ENCODE measurements around the gene ZNF628.
"Not testable (repeated sequence)": the region's sequence is repeated elsewhere in the genome, so short reads cannot be mapped to it uniquely, and the experiment has no call there.

Gene ZNF628

DNA sequence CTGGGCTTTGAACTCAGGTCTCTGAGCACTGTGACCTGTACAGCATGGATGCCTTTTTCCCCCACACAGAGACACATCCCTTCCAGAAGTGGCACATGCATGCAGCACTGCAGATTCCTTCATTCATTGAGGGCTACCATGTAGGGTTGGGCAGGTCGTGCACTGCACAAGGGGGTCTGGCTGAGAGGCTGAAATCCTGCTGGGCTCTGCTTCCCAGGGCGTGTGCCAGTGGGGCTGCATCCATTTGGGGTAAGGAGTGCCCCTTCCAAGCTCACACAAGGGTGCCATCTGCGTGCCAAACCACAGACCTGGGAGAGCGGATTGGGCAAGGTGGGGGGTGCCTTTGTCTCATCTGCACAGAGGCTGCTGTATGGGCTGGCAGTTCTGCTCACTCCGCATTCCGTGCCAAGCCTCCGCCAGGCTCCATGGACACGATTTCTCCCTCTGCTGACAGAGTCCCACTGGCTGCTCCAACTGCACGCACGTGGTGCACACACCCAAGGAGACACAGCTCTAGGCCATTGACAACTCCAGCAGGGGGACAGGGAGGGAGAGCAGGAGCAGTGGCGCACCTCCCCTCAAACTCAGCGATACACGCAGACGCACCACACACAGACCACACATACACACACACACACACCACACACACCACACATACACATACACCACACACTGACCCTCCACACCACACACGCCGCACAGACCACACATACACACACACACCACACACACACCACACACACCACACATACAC lies 28.8 kb upstream of the ZNF628 start:
- Histone ChIP-seq H3K4me1 (peaks cover 8% of the 10 kb centered on the region), H3K36me3 (ENCODE audit: control insufficient read depth, insufficient read depth, low read length) (no peaks in the 10 kb centered on the region), H3K9me3 (ENCODE audit: control insufficient read depth, low read length) (no peaks in the 10 kb centered on the region), H3K9ac (no peak overlapping the region), H2AFZ (no peak overlapping the region), H3K4me2 (ENCODE audit: low read length) (no peak overlapping the region), H3K79me2 (no peaks in the 10 kb centered on the region), H3K27ac (no peak overlapping the region), H3K27me3 (ENCODE audit: control insufficient read depth, insufficient read depth, low read length) (peaks cover 3% of the 10 kb centered on the region), H3K4me3 (ENCODE audit: low read depth, low read length) (no peak overlapping the region)
- TF ChIP-seq, protein P1, sequence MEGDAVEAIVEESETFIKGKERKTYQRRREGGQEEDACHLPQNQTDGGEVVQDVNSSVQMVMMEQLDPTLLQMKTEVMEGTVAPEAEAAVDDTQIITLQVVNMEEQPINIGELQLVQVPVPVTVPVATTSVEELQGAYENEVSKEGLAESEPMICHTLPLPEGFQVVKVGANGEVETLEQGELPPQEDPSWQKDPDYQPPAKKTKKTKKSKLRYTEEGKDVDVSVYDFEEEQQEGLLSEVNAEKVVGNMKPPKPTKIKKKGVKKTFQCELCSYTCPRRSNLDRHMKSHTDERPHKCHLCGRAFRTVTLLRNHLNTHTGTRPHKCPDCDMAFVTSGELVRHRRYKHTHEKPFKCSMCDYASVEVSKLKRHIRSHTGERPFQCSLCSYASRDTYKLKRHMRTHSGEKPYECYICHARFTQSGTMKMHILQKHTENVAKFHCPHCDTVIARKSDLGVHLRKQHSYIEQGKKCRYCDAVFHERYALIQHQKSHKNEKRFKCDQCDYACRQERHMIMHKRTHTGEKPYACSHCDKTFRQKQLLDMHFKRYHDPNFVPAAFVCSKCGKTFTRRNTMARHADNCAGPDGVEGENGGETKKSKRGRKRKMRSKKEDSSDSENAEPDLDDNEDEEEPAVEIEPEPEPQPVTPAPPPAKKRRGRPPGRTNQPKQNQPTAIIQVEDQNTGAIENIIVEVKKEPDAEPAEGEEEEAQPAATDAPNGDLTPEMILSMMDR (IDR thresholded peaks at IDR 0.05): no peak

DNA sequence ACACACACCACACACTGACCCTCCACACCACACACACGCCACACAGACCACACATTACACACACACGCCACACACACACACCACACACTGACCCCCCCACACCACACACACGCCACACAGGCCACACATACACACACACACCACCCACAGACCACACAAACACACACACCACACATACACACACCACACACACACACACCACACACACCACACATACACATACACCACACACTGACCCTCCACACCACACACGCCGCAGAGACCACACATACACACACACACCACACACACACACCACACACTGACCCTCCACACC lies 28.3 kb upstream of the ZNF628 start:
- H3K79me2 ChIP-seq; H2AFZ ChIP-seq; H3K27me3 ChIP-seq (ENCODE audit: control insufficient read depth, insufficient read depth, low read length); H3K4me3 ChIP-seq (ENCODE audit: low read depth, low read length); H3K36me3 ChIP-seq (ENCODE audit: control insufficient read depth, insufficient read depth, low read length); H3K4me2 ChIP-seq (ENCODE audit: low read length); H3K4me1 ChIP-seq; H3K9me3 ChIP-seq (ENCODE audit: control insufficient read depth, low read length); H3K9ac ChIP-seq; H3K27ac ChIP-seq: not testable (repeated sequence)

DNA sequence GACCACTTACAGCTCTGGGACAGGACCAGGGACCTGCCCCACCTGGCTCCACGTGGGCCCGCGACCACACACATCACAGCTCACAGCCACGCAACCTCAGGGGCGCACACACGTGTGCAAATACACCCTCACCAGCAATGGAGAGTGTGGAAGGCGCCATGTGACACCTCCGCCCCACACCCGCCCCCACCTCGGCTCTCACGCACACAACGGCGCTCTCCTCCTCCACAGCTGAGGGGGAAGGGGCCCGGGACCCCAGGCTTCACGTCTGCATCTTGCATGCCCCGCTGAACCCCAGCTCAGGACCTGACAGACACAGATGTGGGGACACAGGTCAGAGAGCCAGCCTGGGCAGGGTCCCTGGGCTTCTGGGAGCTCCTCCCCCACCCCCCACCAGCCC lies 26.9 kb upstream of the ZNF628 start:
- Histone ChIP-seq H3K79me2 (no peaks in the 10 kb centered on the region), H3K9me3 (ENCODE audit: control insufficient read depth, low read length) (no peaks in the 10 kb centered on the region), H3K27me3 (ENCODE audit: control insufficient read depth, insufficient read depth, low read length) (peaks cover 3% of the 10 kb centered on the region), H3K4me1 (peaks cover 8% of the 10 kb centered on the region), H3K4me3 (ENCODE audit: low read depth, low read length) (no peak overlapping the region), H3K4me2 (ENCODE audit: low read length) (no peak overlapping the region), H3K9ac (no peak overlapping the region), H3K36me3 (ENCODE audit: control insufficient read depth, insufficient read depth, low read length) (no peaks in the 10 kb centered on the region), H3K27ac (no peak overlapping the region), H2AFZ (no peak overlapping the region)
- TF ChIP-seq, protein P1 (IDR thresholded peaks at IDR 0.05): no peak

DNA sequence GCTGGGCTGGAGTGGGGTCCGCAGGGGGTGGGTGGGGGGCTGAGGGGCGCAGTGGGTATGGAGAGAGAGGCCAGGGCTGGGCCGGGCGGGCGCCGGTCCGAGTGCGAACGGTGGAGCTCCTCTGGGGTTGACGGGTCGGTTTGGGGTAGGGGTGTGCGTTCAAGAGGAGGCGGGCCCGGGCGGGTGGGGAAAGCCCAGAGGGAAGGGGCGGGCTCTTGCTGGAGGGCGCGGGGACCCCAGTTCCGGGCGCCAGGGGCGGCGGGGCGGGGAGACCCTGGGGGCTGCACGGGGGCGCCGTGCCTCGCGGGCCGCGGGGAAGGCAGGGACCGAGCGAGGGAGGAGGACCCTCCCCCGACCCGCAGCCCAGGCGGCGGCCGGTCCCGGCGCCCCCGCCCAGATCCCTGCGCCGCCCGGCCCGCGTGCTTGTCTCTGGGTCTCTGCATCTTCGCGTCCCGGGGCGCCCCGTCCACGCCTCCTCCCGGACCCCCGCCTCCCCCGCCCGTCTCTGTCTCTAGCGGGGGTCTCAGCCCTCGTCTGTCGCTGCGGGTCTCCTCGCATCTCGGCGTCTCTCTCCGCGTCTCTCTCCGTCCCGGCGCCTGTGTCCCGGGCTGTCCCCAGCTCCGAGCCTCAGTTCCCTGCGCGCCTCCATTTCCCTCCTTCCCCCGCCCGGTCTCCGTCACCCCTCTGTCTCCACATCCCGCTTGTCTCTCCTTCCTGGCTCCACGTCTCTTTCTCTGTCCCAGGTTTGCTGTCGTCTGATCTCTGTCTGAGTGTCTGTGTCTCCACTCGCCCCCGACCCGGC lies 25.1 kb upstream of the ZNF628 start:
- Histone ChIP-seq H3K4me1 (peaks cover 8% of the 10 kb centered on the region), H3K27me3 (ENCODE audit: control insufficient read depth, insufficient read depth, low read length) (peaks cover 3% of the 10 kb centered on the region), H3K4me2 (ENCODE audit: low read length) (peak overlapping the region; percentile 31), H3K9ac (no peak overlapping the region), H2AFZ (no peak overlapping the region), H3K79me2 (no peaks in the 10 kb centered on the region), H3K4me3 (ENCODE audit: low read depth, low read length) (no peak overlapping the region), H3K36me3 (ENCODE audit: control insufficient read depth, insufficient read depth, low read length) (no peaks in the 10 kb centered on the region), H3K9me3 (ENCODE audit: control insufficient read depth, low read length) (no peaks in the 10 kb centered on the region), H3K27ac (no peak overlapping the region)
- TF ChIP-seq, protein P1 (IDR thresholded peaks at IDR 0.05): no peak

DNA sequence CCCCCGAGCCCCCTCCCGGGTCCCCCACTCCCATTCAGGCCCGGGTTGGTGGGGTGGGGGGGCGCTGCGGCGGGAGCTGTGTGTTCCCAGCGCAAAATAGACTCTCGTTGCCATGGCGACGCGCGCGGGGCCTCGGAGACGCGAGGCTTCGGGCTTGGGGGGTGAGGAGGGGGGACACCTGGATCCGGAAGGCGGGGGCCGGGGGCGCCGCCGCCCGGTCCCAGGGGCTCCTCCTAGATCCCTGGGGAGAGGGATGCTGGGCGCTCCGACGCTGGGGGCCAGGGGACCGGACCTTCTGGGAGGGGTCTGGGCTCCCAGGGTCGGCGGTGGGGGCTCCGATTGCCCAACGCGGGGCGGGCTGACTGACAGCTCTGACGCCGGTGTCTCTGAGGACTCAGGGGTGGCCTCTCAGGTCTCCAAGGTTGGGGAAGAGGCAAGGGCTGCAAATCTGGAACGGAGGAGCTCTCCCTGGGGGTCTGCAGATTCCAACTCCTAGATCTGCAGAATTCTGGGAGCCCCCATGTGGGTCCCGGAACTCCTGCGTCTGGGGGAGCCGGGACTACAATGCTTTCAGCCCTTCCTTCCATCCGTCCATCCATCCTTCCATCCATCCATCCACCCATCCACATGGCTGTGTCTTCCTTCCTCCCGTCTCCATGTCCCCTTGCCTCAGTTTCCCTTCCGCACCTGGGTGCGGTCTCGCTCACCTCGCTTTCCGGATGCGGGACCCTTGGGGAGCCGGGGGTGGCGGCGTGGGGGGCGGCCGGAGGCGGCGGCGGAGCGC lies 24.3 kb upstream of the ZNF628 start:
- Histone ChIP-seq H3K36me3 (ENCODE audit: control insufficient read depth, insufficient read depth, low read length) (no peaks in the 10 kb centered on the region), H3K9me3 (ENCODE audit: control insufficient read depth, low read length) (no peaks in the 10 kb centered on the region), H3K27ac (no peak overlapping the region), H2AFZ (no peak overlapping the region), H3K79me2 (no peaks in the 10 kb centered on the region), H3K4me3 (ENCODE audit: low read depth, low read length) (no peak overlapping the region), H3K4me1 (peaks cover 8% of the 10 kb centered on the region), H3K27me3 (ENCODE audit: control insufficient read depth, insufficient read depth, low read length) (peaks cover 3% of the 10 kb centered on the region), H3K9ac (no peak overlapping the region), H3K4me2 (ENCODE audit: low read length) (peak overlapping the region; percentile 31)
- TF ChIP-seq, protein P1 (IDR thresholded peaks at IDR 0.05): no peak
